HEK293 (cell line): ENCODE results near the gene IL36B.

ENCODE experiments used
- BCL11A ChIP-seq: fragments of 450-650 bp; formaldehyde crosslinking; IDR thresholded peaks from 2 replicates; pipeline ENCODE4 v1.5.1; 2016; ENCODE audit warnings: low read depth, missing biosample characterization, missing genetic modification characterization
- WT1 ChIP-seq: fragments of 450-650 bp; formaldehyde crosslinking; IDR thresholded peaks from 2 replicates; pipeline ENCODE4 v1.5.1; 2016; ENCODE audit warnings: missing biosample characterization, missing genetic modification characterization
- ZNF239 ChIP-seq: fragments of 450-650 bp; formaldehyde crosslinking; IDR thresholded peaks from 2 replicates; pipeline ENCODE4 v1.5.1; 2016; ENCODE audit warnings: missing biosample characterization, missing genetic modification characterization
- ZNF274 ChIP-seq, 2 experiments: fragments of 200-500 bp in 1 of 2; fragments of 450-650 bp in 1 of 2; sonication (Bioruptor generic) in 1 of 2; formaldehyde crosslinking in 1 of 2; IDR thresholded peaks; 2 replicates each; pipeline versions ENCODE4 v1.5.1 to v1.6.1; 2014 to 2016; ENCODE audit warnings: borderline replicate concordance in 1 of 2, inconsistent platforms in 1 of 2, low read length in 1 of 2, missing biosample characterization in 1 of 2, missing genetic modification characterization in 1 of 2
- ZNF354C ChIP-seq: fragments of 450-650 bp; formaldehyde crosslinking; IDR thresholded peaks from 2 replicates; pipeline ENCODE4 v1.5.1; 2016; ENCODE audit warnings: missing biosample characterization, missing genetic modification characterization, low read depth, borderline replicate concordance
- ZNF433 ChIP-seq: fragments of 450-650 bp; formaldehyde crosslinking; IDR thresholded peaks from 2 replicates; pipeline ENCODE4 v1.5.1; 2016; ENCODE audit warnings: missing biosample characterization, missing genetic modification characterization, low read depth
- TF ChIP-seq, protein P1 (sequence below): fragments of 450-650 bp; formaldehyde crosslinking; IDR thresholded peaks from 2 replicates; pipeline ENCODE4 v1.5.1; 2016; ENCODE audit warnings: missing biosample characterization, missing genetic modification characterization
- TF ChIP-seq, protein P2 (sequence below): fragments of 450-650 bp; formaldehyde crosslinking; IDR thresholded peaks from 2 replicates; pipeline ENCODE4 v1.5.1; 2016; ENCODE audit warnings: missing biosample characterization, missing genetic modification characterization

DNA sequence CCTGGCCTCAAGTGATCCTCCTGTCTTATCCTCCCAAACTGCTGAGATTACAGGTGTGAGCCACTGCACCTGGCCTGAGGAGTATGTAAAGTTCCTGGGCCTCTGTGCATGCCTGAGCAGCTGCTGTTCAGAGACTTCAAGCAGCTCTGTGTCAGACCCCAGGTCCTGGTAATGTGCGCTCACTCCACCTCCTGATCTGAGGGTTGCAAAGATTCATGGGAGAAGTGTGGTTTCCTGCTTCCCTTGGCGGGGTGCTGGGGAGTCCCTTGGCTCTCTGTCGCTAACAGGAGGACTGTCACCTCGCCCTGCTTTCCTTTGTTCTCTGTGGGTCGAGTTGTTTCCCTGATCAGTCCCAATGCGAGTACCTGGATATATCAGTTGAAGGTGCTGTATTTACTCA is 56.0 kb downstream of the IL36B start:
- TF ChIP-seq ZNF274 (IDR thresholded peaks at IDR 0.05; ENCODE audit: low read length): no peak
- no peak for TF ChIP-seq ZNF274 (tag by site-specific recombination; IDR thresholded peaks at IDR 0.05; ENCODE audit: borderline replicate concordance)
- TF ChIP-seq, protein P1, sequence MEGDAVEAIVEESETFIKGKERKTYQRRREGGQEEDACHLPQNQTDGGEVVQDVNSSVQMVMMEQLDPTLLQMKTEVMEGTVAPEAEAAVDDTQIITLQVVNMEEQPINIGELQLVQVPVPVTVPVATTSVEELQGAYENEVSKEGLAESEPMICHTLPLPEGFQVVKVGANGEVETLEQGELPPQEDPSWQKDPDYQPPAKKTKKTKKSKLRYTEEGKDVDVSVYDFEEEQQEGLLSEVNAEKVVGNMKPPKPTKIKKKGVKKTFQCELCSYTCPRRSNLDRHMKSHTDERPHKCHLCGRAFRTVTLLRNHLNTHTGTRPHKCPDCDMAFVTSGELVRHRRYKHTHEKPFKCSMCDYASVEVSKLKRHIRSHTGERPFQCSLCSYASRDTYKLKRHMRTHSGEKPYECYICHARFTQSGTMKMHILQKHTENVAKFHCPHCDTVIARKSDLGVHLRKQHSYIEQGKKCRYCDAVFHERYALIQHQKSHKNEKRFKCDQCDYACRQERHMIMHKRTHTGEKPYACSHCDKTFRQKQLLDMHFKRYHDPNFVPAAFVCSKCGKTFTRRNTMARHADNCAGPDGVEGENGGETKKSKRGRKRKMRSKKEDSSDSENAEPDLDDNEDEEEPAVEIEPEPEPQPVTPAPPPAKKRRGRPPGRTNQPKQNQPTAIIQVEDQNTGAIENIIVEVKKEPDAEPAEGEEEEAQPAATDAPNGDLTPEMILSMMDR (tag by site-specific recombination): no peak
- TF ChIP-seq ZNF354C (tag by site-specific recombination): no peak
- TF ChIP-seq ZNF433: no peak
- no peak for TF ChIP-seq ZNF239
- no peak for TF ChIP-seq WT1 (tag by site-specific recombination)
- TF ChIP-seq, protein P2, sequence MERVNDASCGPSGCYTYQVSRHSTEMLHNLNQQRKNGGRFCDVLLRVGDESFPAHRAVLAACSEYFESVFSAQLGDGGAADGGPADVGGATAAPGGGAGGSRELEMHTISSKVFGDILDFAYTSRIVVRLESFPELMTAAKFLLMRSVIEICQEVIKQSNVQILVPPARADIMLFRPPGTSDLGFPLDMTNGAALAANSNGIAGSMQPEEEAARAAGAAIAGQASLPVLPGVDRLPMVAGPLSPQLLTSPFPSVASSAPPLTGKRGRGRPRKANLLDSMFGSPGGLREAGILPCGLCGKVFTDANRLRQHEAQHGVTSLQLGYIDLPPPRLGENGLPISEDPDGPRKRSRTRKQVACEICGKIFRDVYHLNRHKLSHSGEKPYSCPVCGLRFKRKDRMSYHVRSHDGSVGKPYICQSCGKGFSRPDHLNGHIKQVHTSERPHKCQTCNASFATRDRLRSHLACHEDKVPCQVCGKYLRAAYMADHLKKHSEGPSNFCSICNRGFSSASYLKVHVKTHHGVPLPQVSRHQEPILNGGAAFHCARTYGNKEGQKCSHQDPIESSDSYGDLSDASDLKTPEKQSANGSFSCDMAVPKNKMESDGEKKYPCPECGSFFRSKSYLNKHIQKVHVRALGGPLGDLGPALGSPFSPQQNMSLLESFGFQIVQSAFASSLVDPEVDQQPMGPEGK (tag by site-specific recombination): no peak
- TF ChIP-seq BCL11A (tag by site-specific recombination): no peak
